Neural cell (in vitro differentiated cells): ENCODE results near the gene EN2.

ENCODE experiments used
- CTCF ChIP-seq: fragments of 450-650 bp; IDR thresholded peaks from 2 replicates; pipeline ENCODE4 v1.5.1; 2014; ENCODE audit warnings: antibody characterized with exemption, mild to moderate bottlenecking, moderate library complexity; ENCODE audit not compliant: poor library complexity, severe bottlenecking
- EP300 ChIP-seq: fragments of 450-650 bp; conservative IDR thresholded peaks from 2 replicates; pipeline ENCODE4 v1.6.1; 2014; ENCODE audit warnings: antibody characterized with exemption, mild to moderate bottlenecking, moderate library complexity; ENCODE audit not compliant: poor library complexity, severe bottlenecking
- EZH2 ChIP-seq: fragments of 200-600, 300-800 bp; shearing (Covaris generic), sonication (generic); IDR thresholded peaks from 2 replicates; pipeline ENCODE4 v1.6.1; 2014; ENCODE audit warnings: antibody characterized with exemption, low read length, borderline replicate concordance, mild to moderate bottlenecking; ENCODE audit not compliant: insufficient read depth, poor library complexity, severe bottlenecking
- MXI1 ChIP-seq: fragments of 450-650 bp; conservative IDR thresholded peaks from 2 replicates; pipeline ENCODE4 v1.6.1; 2014; ENCODE audit warnings: antibody characterized with exemption, mild to moderate bottlenecking; ENCODE audit not compliant: poor library complexity, severe bottlenecking
- POLR2AphosphoS5 ChIP-seq: IDR thresholded peaks from 2 replicates; pipeline ENCODE4 v1.6.1; 2012
- REST ChIP-seq: IDR thresholded peaks from 2 replicates; pipeline ENCODE4 v1.6.1; 2012; ENCODE audit warnings: borderline replicate concordance
- TAF1 ChIP-seq: IDR thresholded peaks from 2 replicates; pipeline ENCODE4 v1.6.1; 2012; ENCODE audit warnings: low read depth

- TF ChIP-seq CTCF (no peak), TAF1 (no peak), EZH2 (no peak), POLR2AphosphoS5 (no peak), MXI1 (no peak), EP300 (no peak), REST (no peak)
These were observed 35.2 kb upstream of the EN2 start for GRCh38 chr7:155422599-155423336.
